DND-41 (cell line): ENCODE data around the gene ZP1.

Experiments
- EZH2 ChIP-seq: IDR thresholded peaks from 3 replicates; pipeline ENCODE4 v1.6.1; 2012; ENCODE audit warnings: borderline replicate concordance, low read depth, mild to moderate bottlenecking, moderate library complexity, low read length, inconsistent platforms; ENCODE audit not compliant: severe bottlenecking
- TF ChIP-seq, protein P1 (sequence below): IDR thresholded peaks from 2 replicates; pipeline ENCODE4 v1.5.1; 2012; ENCODE audit warnings: borderline replicate concordance, low read length, moderate library complexity, mild to moderate bottlenecking; ENCODE audit not compliant: poor library complexity, severe bottlenecking; ENCODE audit errors: extremely low read depth

DNA sequence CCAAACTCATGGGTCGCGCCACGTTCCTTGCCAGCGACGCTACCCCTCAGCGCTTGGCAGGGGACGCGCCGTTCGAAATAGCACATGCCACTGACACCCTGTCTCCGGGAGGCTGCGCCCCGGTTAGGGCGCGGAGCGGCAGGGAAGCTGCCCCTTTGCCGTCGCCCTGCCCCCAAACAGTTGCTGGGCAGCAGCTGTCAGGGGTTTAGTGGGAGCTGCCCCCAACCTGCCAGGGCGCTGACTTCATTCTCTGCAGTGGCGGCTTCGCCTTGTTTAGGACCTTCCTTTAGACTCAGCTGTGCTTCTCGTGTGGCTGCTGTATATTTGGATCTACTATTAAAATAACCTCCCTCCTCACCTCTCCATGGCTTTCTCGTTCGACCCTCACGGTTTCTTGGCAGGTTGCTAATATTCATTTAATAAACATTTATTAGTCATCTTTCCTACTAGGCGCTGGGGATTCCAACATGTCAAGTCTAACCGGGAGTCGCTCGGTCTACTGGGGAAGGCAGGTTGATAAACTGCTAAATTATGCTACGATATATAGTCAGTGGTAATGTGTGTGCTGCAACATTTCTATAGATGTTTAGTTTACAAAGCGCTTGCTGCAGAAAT is 47.4 kb downstream of the ZP1 start:
- TF ChIP-seq, protein P1, sequence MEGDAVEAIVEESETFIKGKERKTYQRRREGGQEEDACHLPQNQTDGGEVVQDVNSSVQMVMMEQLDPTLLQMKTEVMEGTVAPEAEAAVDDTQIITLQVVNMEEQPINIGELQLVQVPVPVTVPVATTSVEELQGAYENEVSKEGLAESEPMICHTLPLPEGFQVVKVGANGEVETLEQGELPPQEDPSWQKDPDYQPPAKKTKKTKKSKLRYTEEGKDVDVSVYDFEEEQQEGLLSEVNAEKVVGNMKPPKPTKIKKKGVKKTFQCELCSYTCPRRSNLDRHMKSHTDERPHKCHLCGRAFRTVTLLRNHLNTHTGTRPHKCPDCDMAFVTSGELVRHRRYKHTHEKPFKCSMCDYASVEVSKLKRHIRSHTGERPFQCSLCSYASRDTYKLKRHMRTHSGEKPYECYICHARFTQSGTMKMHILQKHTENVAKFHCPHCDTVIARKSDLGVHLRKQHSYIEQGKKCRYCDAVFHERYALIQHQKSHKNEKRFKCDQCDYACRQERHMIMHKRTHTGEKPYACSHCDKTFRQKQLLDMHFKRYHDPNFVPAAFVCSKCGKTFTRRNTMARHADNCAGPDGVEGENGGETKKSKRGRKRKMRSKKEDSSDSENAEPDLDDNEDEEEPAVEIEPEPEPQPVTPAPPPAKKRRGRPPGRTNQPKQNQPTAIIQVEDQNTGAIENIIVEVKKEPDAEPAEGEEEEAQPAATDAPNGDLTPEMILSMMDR: no peak
- TF ChIP-seq EZH2: no peak
